BJ (cell line): ENCODE measurements around the gene MYOC. TPM values are rescaled to one million over a fixed set of nuclear protein-coding genes. Genes with fewer than 3 reads are reported as not detected.

Experiments used
- CTCF ChIA-PET: fragments of 350-600 bp; formaldehyde crosslinking; extraction: SDS; loops from one replicate; lab custom pipeline; 2021; ENCODE audit warnings: antibody characterized with exemption, inconsistent platforms; lab: Yijun Ruan, JAX
- POLR2A ChIA-PET: fragments of 300-600 bp; sonication (Branson Sonifier 250); formaldehyde crosslinking; extraction: SDS; loops from one replicate; lab custom pipeline; 2021; ENCODE audit warnings: antibody characterized with exemption; lab: Charles Lee
- DNase-seq: peaks from one replicate; pipeline ENCODE4 v3.0.0-alpha.2; 2011; ENCODE audit warnings: low read depth
- H3K27me3 ChIP-seq: 2 replicates; pipeline ENCODE4 v1.6.0; 2011; ENCODE audit warnings: low read length; ENCODE audit not compliant: control insufficient read depth, insufficient read depth
- H3K36me3 ChIP-seq: 2 replicates; pipeline ENCODE4 v1.5.1; 2011; ENCODE audit warnings: low read length; ENCODE audit not compliant: control insufficient read depth, insufficient read depth
- H3K4me3 ChIP-seq: 2 replicates; pipeline ENCODE4 v1.5.1; 2011; ENCODE audit warnings: low read depth, mild to moderate bottlenecking, control low read depth, low read length
- CTCF ChIP-seq: IDR thresholded peaks from 2 replicates; pipeline ENCODE4 v1.5.1; 2011; ENCODE audit warnings: low read depth, mild to moderate bottlenecking, control low read depth, inconsistent platforms, low read length, moderate library complexity; ENCODE audit not compliant: insufficient read depth
- polyA plus RNA-seq: library from polyadenylated mRNA; depleted of rRNA; stranded (reverse); fragments of >200 nt; gene quantifications from 2 replicates; pipeline ENCODE4 v1.2.3, GENCODE V29; 2011

The MYOC gene
- polyA plus RNA-seq, 1 experiment = 0.05 TPM

GRCh38 chr1:171645553-171646248 lies 6.8 kb downstream of the MYOC start:
- peak; percentile 96 for DNase-seq
- Histone ChIP-seq H3K4me3 (no peak overlapping the region), H3K36me3 (no peaks in the 10 kb centered on the region), H3K27me3 (no peaks in the 10 kb centered on the region; the same call in 1 of the 2 replicates)
- no peak for TF ChIP-seq CTCF
- CTCF ChIA-PET = interaction anchor here (0.6 to 5.7 kb wide), 31 partner anchors 10 to 377 kb away, joined by 3 to 118 read pairs (median 5); partner anchors contain the start of genes METTL13 and VAMP4
- POLR2A ChIA-PET = interaction anchor here (1.1 kb wide), 1 partner anchor 9 kb away, joined by 3 read pairs; no protein-coding TSS in a partner anchor

GRCh38 chr1:171644805-171645483 lies 7.5 kb downstream of the MYOC start:
- ChIA-PET POLR2A (no interaction called here), CTCF (interaction anchor here (0.6 to 5.7 kb wide), 43 partner anchors 9 to 816 kb away, joined by 3 to 118 read pairs (median 4); partner anchors contain the start of genes METTL13, MYOCOS and VAMP4)
- DNase-seq = peak; percentile 55
- no peak overlapping the region for H3K4me3 ChIP-seq
- H3K27me3 ChIP-seq = no peaks in the 10 kb centered on the region; the same call in 1 of the 2 replicates
- H3K36me3 ChIP-seq = no peaks in the 10 kb centered on the region
- peak; percentile 86 for TF ChIP-seq CTCF

- no peak for TF ChIP-seq CTCF
- Histone ChIP-seq H3K4me3 (no peak overlapping the region), H3K27me3 (no peaks in the 10 kb centered on the region; the same call in 1 of the 2 replicates), H3K36me3 (no peaks in the 10 kb centered on the region)
- CTCF ChIA-PET = interaction anchor here (0.6 to 5.7 kb wide), 5 partner anchors 12 to 342 kb away, joined by 3 to 118 read pairs (median 49); no protein-coding TSS in a partner anchor
- POLR2A ChIA-PET = no interaction called here
- DNase-seq = no peak
Observed at GRCh38 chr1:171643156-171643555, 9.3 kb downstream of the MYOC start.

GRCh38 chr1:171642197-171642596 lies 10.3 kb downstream of the MYOC start:
- Histone ChIP-seq H3K27me3 (no peaks in the 10 kb centered on the region; the same call in 1 of the 2 replicates), H3K36me3 (no peaks in the 10 kb centered on the region), H3K4me3 (no peak overlapping the region)
- CTCF ChIA-PET = interaction anchor here (0.7 to 5.7 kb wide), 3 partner anchors 13 to 343 kb away, joined by 3 to 118 read pairs (median 3); no protein-coding TSS in a partner anchor
- POLR2A ChIA-PET = no interaction called here
- DNase-seq = no peak
- no peak for TF ChIP-seq CTCF
